Measurements from ENCODE around the gene TMEM8B.

- TF ChIP-seq ELF4 (IDR thresholded peaks at IDR 0.05) (no peak), SP1 (IDR thresholded peaks at IDR 0.05) (no peak), TARDBP (IDR thresholded peaks at IDR 0.05) (no peak), FOXK2 (IDR thresholded peaks at IDR 0.05) (no peak), FOXA1 (IDR thresholded peaks at IDR 0.05) (no peak), FOXM1 (IDR thresholded peaks at IDR 0.05; ENCODE audit: borderline replicate concordance) (no peak), PKNOX1 (IDR thresholded peaks at IDR 0.05) (no peak), SUZ12 (IDR thresholded peaks at IDR 0.05) (no peak)
Measured at GRCh38 chr9:35831040-35831439, 2.0 kb downstream of the TMEM8B start.
